ENCODE results near the gene NECTIN2. TPM values are rescaled to one million over a fixed set of nuclear protein-coding genes. Genes with fewer than 3 reads are reported as not detected.

NECTIN2 gene
- total and polyA plus RNA-seq, 8 donors: 66.9 to 145 (median 81.7) TPM

- no peak for TF ChIP-seq CTCF (IDR thresholded peaks at IDR 0.05)
- H3K4me3 ChIP-seq: no peak overlapping the region
- H3K27me3 ChIP-seq: no peaks in the 10 kb centered on the region
- H3K36me3 ChIP-seq: peaks cover 0 to 60% of the 10 kb centered on the region in 2 donors
- H3K4me1 ChIP-seq: peaks cover 16 to 31% of the 10 kb centered on the region in 2 donors
- no peak overlapping the region for H3K27ac ChIP-seq
- DNase-seq (no peak), ATAC-seq (no peak)
- no peaks in the 10 kb centered on the region for H3K9me3 ChIP-seq
- intact Hi-C loops (cut with DNase I): no loop called here
Observed at GRCh38 chr19:44894052-44894400, 47.9 kb downstream of the NECTIN2 start.

GRCh38 chr19:44894946-44895345 is 48.8 kb downstream of the NECTIN2 start:
- H3K27ac ChIP-seq: no peak overlapping the region
- TF ChIP-seq CTCF (IDR thresholded peaks at IDR 0.05): no peak
- peaks cover 0 to 70% of the 10 kb centered on the region in 2 donors for H3K36me3 ChIP-seq
- H3K4me1 ChIP-seq: peaks cover 12 to 26% of the 10 kb centered on the region in 2 donors
- no peak for DNase-seq
- H3K9me3 ChIP-seq: no peaks in the 10 kb centered on the region
- H3K4me3 ChIP-seq: no peak overlapping the region
- ATAC-seq: no peak
- H3K27me3 ChIP-seq: no peaks in the 10 kb centered on the region
- intact Hi-C loops (cut with DNase I): no loop called here

GRCh38 chr19:44897835-44898234 is 51.7 kb downstream of the NECTIN2 start:
- no peaks in the 10 kb centered on the region for H3K27me3 ChIP-seq
- intact Hi-C loops (cut with DNase I): no loop called here
- DNase-seq (no peak), ATAC-seq (no peak)
- no peak for TF ChIP-seq CTCF (IDR thresholded peaks at IDR 0.05)
- H3K4me3 ChIP-seq: no peak overlapping the region
- H3K9me3 ChIP-seq: no peaks in the 10 kb centered on the region
- H3K36me3 ChIP-seq: peaks cover 0 to 97% of the 10 kb centered on the region in 2 donors
- no peak overlapping the region for H3K27ac ChIP-seq
- H3K4me1 ChIP-seq: peaks cover 0 to 8% of the 10 kb centered on the region in 2 donors

GRCh38 chr19:44900328-44901244 is 54.5 kb downstream of the NECTIN2 start:
- intact Hi-C loops (cut with DNase I): loop anchor here in 1 of 2 donors (5.0 kb wide), 1 partner anchor 52 kb away; no protein-coding TSS in a partner anchor
- peaks cover 3 to 14% of the 10 kb centered on the region in 2 donors for H3K27me3 ChIP-seq
- ATAC-seq (no peak), DNase-seq (no peak)
- TF ChIP-seq CTCF (IDR thresholded peaks at IDR 0.05): no peak
- H3K9me3 ChIP-seq: no peaks in the 10 kb centered on the region
- H3K27ac ChIP-seq: no peak overlapping the region
- peaks cover 0 to 75% of the 10 kb centered on the region in 2 donors for H3K36me3 ChIP-seq
- peaks cover 0 to 11% of the 10 kb centered on the region in 2 donors for H3K4me1 ChIP-seq
- H3K4me3 ChIP-seq: no peak overlapping the region

- Histone ChIP-seq H3K27me3 (peaks cover 4 to 28% of the 10 kb centered on the region in 2 donors), H3K4me1 (peaks cover 0 to 20% of the 10 kb centered on the region in 2 donors), H3K27ac (no peak overlapping the region), H3K9me3 (no peaks in the 10 kb centered on the region), H3K4me3 (no peak overlapping the region), H3K36me3 (peaks cover 0 to 49% of the 10 kb centered on the region in 2 donors)
- no peak for DNase-seq
- TF ChIP-seq CTCF (IDR thresholded peaks at IDR 0.05): no peak
- intact Hi-C loops (cut with DNase I): loop anchor here in 1 of 2 donors (5.0 kb wide), 1 partner anchor 49 kb away; no protein-coding TSS in a partner anchor
- no peak for ATAC-seq
Observed at GRCh38 chr19:44903216-44903601, 57.1 kb downstream of the NECTIN2 start.
